ENCODE results near the gene KCNJ11.
"Not testable (repeated sequence)": the region's sequence is repeated elsewhere in the genome, so short reads cannot be mapped to it uniquely, and the experiment has no call there.

Gene KCNJ11

GRCh38 chr11:17428261-17428660 lies 39.8 kb upstream of the KCNJ11 start:
- no peak for TF ChIP-seq CTCF (conservative IDR thresholded peaks at IDR 0.05)
- no peak overlapping the region for H3K27ac ChIP-seq

GRCh38 chr11:17426233-17426632 lies 37.8 kb upstream of the KCNJ11 start:
- H3K27ac ChIP-seq: not testable (repeated sequence)

- H3K27ac ChIP-seq: no peak overlapping the region
- TF ChIP-seq CTCF (conservative IDR thresholded peaks at IDR 0.05): no peak
These were observed 35.3 kb upstream of the KCNJ11 start for GRCh38 chr11:17423533-17424310.

- no peak overlapping the region for H3K27ac ChIP-seq
- TF ChIP-seq CTCF (conservative IDR thresholded peaks at IDR 0.05): no peak
These were observed 33.3 kb upstream of the KCNJ11 start for GRCh38 chr11:17421781-17422180.

- no peak overlapping the region for H3K27ac ChIP-seq
- no peak for TF ChIP-seq CTCF (conservative IDR thresholded peaks at IDR 0.05)
These were observed 30.1 kb upstream of the KCNJ11 start for GRCh38 chr11:17418444-17419081.

- H3K27ac ChIP-seq: no peak overlapping the region
These were observed 28.0 kb upstream of the KCNJ11 start for GRCh38 chr11:17416492-17416891.

GRCh38 chr11:17415523-17416104 lies 27.2 kb upstream of the KCNJ11 start:
- TF ChIP-seq CTCF (conservative IDR thresholded peaks at IDR 0.05): no peak
- no peak overlapping the region; the same call in 1 of the 2 replicates for H3K27ac ChIP-seq

More at GRCh38 chr11:17416492-17416891, 28.0 kb upstream of the KCNJ11 start:
- no peak for TF ChIP-seq CTCF (conservative IDR thresholded peaks at IDR 0.05)
